LNCaP clone FGC (cell line): ENCODE data around the gene RNU1-2.
"Not testable (repeated sequence)": the region's sequence is repeated elsewhere in the genome, so short reads cannot be mapped to it uniquely, and the experiment has no call there.

ENCODE experiments used
- DNase-seq: peaks from one replicate; pipeline ENCODE4 v3.0.0-alpha.2; 2011; ENCODE audit warnings: low read depth
- H3K4me3 ChIP-seq: 2 replicates; pipeline ENCODE4 v1.5.1; 2011; ENCODE audit warnings: mild to moderate bottlenecking, low read depth, low read length, control low read depth
- TF ChIP-seq, protein P1 (sequence below): IDR thresholded peaks from 2 replicates; pipeline ENCODE4 v1.5.1; 2012; ENCODE audit warnings: mild to moderate bottlenecking; ENCODE audit not compliant: control insufficient read depth, insufficient read depth; ENCODE audit errors: extremely low read depth

The RNU1-2 gene

DNA sequence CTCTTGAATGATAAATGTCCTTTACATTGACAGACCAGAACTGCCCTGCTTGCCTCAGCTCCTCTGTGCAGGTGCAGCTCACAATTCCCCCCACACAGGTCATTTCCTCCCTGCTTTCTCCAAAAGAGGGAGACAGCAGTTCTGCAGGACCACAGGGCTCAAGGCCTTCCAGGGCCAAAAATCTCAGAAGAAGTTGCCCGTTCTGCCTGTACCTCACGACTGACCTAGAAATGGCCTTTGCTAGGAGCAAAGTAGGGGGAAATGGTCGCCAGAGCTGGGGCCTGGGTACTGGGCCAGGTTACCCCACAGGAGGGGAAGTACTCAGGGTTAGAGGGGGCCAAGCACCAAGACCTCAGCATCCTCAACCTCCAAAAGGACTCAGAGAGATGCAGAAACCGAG, 11.1 kb downstream of the RNU1-2 start:
- DNase-seq: no peak
- no peak overlapping the region for H3K4me3 ChIP-seq
- TF ChIP-seq, protein P1, sequence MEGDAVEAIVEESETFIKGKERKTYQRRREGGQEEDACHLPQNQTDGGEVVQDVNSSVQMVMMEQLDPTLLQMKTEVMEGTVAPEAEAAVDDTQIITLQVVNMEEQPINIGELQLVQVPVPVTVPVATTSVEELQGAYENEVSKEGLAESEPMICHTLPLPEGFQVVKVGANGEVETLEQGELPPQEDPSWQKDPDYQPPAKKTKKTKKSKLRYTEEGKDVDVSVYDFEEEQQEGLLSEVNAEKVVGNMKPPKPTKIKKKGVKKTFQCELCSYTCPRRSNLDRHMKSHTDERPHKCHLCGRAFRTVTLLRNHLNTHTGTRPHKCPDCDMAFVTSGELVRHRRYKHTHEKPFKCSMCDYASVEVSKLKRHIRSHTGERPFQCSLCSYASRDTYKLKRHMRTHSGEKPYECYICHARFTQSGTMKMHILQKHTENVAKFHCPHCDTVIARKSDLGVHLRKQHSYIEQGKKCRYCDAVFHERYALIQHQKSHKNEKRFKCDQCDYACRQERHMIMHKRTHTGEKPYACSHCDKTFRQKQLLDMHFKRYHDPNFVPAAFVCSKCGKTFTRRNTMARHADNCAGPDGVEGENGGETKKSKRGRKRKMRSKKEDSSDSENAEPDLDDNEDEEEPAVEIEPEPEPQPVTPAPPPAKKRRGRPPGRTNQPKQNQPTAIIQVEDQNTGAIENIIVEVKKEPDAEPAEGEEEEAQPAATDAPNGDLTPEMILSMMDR: no peak

DNA sequence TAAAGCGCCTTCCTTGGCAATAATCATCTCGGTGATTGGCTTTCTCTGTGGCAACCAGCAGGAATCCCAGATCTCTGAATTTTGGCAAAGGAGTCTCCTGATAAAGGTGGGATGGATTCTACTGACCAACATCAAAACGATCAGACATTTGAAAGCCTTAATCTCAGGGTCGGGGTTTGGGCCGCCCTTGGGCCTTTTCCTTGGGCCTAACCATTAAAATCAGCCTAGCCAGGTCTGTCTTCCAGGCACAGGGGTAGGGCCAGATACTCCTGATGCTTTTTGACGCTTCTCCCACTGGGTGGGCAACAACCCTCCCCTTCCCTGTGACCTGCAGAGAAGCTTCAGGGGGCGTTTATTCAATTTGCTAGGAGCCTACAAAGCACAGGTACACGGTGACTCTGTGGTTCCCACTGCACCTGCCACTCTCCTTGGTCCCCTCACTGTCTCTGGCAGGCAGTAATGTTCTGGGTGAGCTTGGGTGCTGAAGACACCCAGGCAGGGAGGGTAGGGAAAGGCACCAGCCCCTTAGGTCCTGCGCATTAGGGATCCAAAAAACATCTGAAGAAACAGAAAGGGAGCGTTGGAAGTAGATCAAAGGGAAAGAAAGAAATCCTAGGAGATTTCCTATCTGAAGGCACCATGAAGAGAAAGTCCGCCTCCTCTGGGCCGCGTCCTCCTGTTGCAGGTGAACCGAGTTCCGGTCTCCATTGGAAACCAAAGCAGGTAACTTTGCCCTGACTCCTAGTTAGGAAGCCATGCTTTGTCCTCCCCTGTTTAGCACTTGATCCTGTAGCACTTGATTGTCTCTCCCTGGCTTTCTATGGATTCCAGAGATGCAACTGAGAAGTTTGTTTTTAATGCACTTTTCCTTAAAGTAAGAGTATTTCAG, 12.3 kb downstream of the RNU1-2 start:
- TF ChIP-seq, protein P1: no peak
- no peak for DNase-seq
- H3K4me3 ChIP-seq: no peak overlapping the region

GRCh38 chr1:16911851-16912721, 16.3 kb downstream of the RNU1-2 start:
- not testable (repeated sequence) for H3K4me3 ChIP-seq, DNase-seq

DNA sequence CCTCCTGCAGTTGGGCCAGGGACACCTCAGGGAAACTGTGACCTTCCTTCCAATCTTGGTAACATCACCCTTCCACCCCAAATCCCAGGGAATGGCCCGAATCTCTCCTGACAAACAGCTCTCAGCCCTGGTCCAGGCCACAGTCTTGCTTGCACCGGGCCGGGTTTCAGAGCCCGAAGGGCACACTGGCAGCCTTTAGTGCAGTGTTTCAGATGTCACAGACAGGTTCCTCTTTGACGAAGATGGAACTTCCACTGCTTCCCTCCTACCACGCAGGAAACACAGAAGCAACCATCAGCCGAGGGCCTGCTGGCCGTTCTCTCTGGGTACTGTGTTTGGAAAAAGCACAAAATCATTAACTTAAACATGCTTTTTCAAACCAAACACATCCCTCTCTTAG, 17.0 kb downstream of the RNU1-2 start:
- not testable (repeated sequence) for H3K4me3 ChIP-seq, DNase-seq

GRCh38 chr1:16913181-16913832, 17.5 kb downstream of the RNU1-2 start:
- DNase-seq: no peak
- TF ChIP-seq, protein P1: no peak
- peak overlapping the region; percentile 37 for H3K4me3 ChIP-seq

- DNase-seq: peak; percentile 50
- TF ChIP-seq, protein P1: peak; percentile 27; the same call in 1 of the 2 replicates
- H3K4me3 ChIP-seq: peak overlapping the region; percentile 59
These were observed 18.3 kb downstream of the RNU1-2 start for GRCh38 chr1:16913833-16914662.

- peak overlapping the region; percentile 59 for H3K4me3 ChIP-seq
- DNase-seq: not testable (repeated sequence)
These were observed 19.3 kb downstream of the RNU1-2 start for GRCh38 chr1:16914928-16915626.
